Fibroblast of pulmonary artery (primary cell): ENCODE measurements around the gene GEMIN5.
"Not testable (repeated sequence)": the region's sequence is repeated elsewhere in the genome, so short reads cannot be mapped to it uniquely, and the experiment has no call there.

Experiments used
- DNase-seq: peaks from one replicate; pipeline ENCODE4 v3.0.0-alpha.2; 2010; ENCODE audit warnings: low read depth
- H3K4me3 ChIP-seq: replicated peaks from 2 replicates; pipeline ENCODE4 v1.5.1; 2011; ENCODE audit warnings: low read depth, mild to moderate bottlenecking, control low read depth, low read length, moderate library complexity
- TF ChIP-seq, protein P1 (sequence below): IDR thresholded peaks from 2 replicates; pipeline ENCODE4 v1.5.1; 2011; ENCODE audit warnings: mild to moderate bottlenecking, control low read depth, low read length, inconsistent platforms; ENCODE audit errors: missing control alignments

The GEMIN5 gene

DNA sequence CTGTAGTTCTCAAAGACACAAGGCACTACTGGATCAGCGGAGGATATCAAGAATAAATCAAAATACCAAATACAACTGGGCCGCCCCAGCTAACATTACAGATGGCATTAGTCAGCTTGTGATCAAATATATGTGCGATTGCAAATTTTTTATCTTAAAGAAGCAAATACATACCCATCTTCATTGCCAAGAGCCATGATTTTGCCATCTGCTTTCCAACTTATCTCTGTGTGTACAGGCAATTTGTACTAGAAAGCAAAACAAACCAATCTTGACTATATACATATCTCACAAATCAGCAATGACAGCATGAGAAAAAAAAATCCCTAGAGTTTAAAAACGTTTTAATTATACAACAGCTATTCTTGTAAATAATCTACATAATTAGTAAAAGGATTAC lies 20.3 kb downstream of the GEMIN5 start:
- TF ChIP-seq, protein P1, sequence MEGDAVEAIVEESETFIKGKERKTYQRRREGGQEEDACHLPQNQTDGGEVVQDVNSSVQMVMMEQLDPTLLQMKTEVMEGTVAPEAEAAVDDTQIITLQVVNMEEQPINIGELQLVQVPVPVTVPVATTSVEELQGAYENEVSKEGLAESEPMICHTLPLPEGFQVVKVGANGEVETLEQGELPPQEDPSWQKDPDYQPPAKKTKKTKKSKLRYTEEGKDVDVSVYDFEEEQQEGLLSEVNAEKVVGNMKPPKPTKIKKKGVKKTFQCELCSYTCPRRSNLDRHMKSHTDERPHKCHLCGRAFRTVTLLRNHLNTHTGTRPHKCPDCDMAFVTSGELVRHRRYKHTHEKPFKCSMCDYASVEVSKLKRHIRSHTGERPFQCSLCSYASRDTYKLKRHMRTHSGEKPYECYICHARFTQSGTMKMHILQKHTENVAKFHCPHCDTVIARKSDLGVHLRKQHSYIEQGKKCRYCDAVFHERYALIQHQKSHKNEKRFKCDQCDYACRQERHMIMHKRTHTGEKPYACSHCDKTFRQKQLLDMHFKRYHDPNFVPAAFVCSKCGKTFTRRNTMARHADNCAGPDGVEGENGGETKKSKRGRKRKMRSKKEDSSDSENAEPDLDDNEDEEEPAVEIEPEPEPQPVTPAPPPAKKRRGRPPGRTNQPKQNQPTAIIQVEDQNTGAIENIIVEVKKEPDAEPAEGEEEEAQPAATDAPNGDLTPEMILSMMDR, result no peak
- no peak for DNase-seq

DNA sequence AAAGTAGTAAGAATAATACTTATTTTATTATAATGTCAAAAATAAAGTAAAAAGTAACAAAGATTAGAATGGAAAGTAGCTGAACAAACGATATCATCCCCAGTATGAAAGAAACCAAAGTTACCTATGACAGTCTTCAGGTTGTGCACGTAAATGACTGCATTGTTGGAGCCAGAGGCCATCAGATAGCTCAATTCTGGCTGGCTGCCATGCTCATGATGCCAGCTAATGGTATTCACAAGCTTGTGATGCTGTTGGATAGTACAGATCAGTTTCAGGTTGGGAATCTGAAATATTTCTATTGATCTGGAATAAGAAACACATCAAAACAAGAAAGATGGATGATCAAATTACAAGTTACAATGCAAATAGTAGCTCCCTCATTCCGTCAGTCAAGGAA lies 21.1 kb downstream of the GEMIN5 start:
- TF ChIP-seq, protein P1, result no peak
- no peak overlapping the region for H3K4me3 ChIP-seq
- DNase-seq, result no peak

More for the DNA sequence above, 20.3 kb downstream of the GEMIN5 start:
- H3K4me3 ChIP-seq, result no peak overlapping the region

DNA sequence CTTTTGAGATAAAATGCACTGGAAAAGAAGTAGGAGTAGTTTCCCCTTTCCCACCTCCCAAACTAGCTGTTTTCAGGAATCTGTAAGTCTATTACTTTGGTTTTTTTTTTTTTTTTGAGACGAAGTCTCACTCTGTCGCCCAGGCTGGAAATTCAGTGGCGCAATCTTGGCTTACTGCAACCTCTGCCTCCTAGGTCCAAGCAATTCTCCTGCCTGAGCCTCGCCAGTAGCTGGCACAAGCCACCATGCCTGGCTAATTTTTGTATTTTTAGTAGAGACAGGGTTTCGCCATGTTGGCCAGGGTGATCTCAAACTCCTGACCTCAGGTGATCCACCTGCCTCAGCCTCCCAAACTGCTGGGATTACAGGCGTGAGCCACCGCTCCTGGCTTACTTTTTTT lies 32.4 kb downstream of the GEMIN5 start:
- not testable (repeated sequence) for DNase-seq, H3K4me3 ChIP-seq

DNA sequence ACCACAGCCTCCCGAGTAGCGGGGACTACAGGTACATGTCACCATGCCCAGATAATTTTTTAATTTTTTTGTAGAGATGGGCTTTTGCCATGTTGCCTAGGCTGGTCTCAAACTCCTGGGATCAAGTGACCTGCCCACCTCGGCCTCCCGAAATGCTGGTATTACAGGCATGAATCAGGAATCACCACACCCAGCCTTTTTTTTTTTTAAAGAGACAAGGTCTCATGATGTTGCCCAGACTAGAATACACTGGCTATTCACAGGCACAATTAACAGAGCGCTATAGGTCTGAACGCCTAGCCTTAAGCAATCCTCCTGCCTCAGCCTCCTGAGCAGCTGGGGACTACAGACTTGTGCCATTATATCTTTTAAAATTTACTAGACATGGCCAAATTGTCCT lies 36.1 kb downstream of the GEMIN5 start:
- no peak for DNase-seq
- H3K4me3 ChIP-seq, result no peak overlapping the region
- TF ChIP-seq, protein P1, result no peak

DNA sequence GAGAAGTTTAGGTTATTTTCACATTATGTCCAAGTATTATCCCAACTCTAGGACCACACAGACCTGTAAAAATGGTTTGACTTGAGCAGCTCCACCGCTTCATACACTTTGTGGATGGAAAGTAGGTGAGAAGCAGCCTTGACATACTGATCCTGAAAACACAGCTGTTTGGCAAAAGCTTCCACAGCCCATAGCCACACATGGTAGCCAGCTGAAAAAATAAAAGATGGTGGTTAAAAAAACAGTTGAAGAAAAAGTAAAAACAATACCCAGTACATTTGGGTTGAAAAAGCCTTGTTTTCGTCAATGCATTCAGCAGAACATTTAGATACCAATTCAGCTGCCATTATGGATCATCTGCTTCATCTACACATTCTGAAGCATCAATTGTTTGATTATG lies 36.7 kb downstream of the GEMIN5 start:
- TF ChIP-seq, protein P1, result no peak
- no peak for DNase-seq
- H3K4me3 ChIP-seq, result no peak overlapping the region

DNA sequence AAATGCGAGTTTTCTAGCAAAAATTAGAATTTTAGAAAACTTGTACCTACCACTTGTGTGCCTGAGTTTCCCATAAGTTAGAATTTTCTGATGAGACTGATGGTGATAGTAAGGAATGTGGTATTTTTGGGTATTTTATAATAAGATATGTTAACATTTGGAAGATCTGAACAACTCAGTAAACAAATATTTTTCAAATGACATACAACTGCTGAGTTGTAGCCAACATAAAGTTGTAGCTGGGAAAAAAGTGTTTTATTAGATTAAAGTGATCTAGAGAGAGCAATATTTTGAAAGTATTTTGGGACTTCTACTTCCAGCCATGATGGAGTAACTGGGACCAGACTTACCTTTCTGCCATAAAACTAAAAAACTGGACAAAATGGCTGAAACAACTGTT lies 37.9 kb downstream of the GEMIN5 start:
- TF ChIP-seq, protein P1, result no peak
- no peak for DNase-seq
- H3K4me3 ChIP-seq, result no peak overlapping the region

DNA sequence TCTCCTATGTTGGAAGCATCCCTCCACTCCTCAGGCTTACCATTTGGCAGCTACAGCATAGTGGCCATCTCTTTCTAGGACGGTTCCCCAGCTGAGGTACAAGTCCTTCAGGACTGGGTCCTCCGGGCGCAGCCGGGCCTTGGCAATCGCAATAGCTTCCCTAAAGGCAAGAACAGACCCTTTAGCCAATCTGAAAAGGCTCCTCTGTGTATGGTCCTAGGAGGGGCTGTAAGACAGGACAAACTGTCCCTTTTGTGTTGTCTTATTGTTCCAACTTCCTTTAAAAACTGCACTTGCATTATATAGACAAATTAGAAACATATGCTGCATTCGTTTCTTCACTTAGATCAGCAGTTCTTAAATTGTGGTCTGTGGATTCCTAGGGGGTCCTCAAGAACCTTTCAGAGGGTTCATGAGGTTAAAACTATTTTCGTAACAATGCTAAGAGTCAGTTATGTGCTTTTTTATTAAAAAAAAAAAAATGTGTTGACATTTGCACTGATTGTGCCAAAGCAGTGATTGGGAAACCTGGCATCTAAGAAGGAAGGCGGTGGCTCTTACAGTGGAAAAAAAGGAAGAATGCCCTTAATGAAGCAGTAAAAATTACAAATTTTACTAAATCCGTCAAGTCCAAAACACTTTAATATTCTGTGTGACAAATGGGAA lies 38.7 kb downstream of the GEMIN5 start:
- no peak for DNase-seq
- TF ChIP-seq, protein P1, result no peak
- H3K4me3 ChIP-seq, result no peak overlapping the region

DNA sequence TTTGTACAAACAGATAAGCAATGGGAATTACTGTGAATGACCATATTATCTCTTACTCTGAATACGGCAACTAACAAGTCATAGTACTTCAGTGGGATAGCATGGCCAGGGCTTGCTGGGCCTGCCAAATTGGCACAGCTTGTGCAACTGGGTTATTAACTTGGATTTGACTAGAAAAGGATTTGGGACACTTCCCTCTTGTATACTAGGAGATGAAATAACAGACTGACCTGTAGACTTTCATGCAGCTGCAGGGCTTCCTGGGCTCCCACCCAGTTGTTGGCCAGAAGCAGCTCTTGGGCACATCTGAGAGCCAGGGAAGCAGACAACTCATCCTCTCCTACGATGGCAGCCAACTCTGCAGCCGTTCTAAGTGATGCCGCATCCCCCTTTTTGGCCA lies 39.8 kb downstream of the GEMIN5 start:
- H3K4me3 ChIP-seq, result no peak overlapping the region
- DNase-seq, result no peak
- TF ChIP-seq, protein P1, result no peak
